Esophagus squamous epithelium (tissue), 4 donors: ENCODE data around the gene DACH2.

ENCODE experiments used
- CTCF ChIP-seq, 6 experiments: fragments of 450-650 bp in 4 of 6; fragments of 200-600 bp in 2 of 6; sonication (generic) in 2 of 6; IDR thresholded peaks; one replicate each; pipeline ENCODE4 v1.5.1; 2016 to 2019; ENCODE audit warnings: antibody characterized with exemption in 6 of 6, mild to moderate bottlenecking in 4 of 6, moderate library complexity in 4 of 6
- POLR2A ChIP-seq, 4 donors: fragments of 450-650 bp; IDR thresholded peaks; one replicate each; pipeline ENCODE4 v1.6.1; 2017; ENCODE audit warnings: antibody characterized with exemption in 4 of 4, mild to moderate bottlenecking in 4 of 4, moderate library complexity in 3 of 4

- TF ChIP-seq CTCF (IDR thresholded peaks at IDR 0.05) (no peak), POLR2A (IDR thresholded peaks at IDR 0.05) (no peak)
Observed at GRCh38 chrX:86197815-86198214, 49.6 kb downstream of the DACH2 start.
